Osteoblast (primary cell): ENCODE results near the gene HARBI1. TPM values are rescaled to one million over a fixed set of nuclear protein-coding genes. Genes with fewer than 3 reads are reported as not detected.
"Not testable (repeated sequence)": the region's sequence is repeated elsewhere in the genome, so short reads cannot be mapped to it uniquely, and the experiment has no call there.

ENCODE experiments used
- DNase-seq: peaks from one replicate; pipeline ENCODE4 v3.0.0; 2011; ENCODE audit warnings: low spot score, mixed read lengths; ENCODE audit not compliant: insufficient read length; ENCODE audit errors: missing footprints
- H2AFZ ChIP-seq: 2 replicates; pipeline ENCODE4 v1.6.0; 2011; ENCODE audit warnings: mild to moderate bottlenecking, low read length
- H3K27ac ChIP-seq: 2 replicates; pipeline ENCODE4 v1.5.1; 2011; ENCODE audit warnings: mild to moderate bottlenecking, low read depth, low read length, moderate library complexity
- H3K27me3 ChIP-seq: 2 replicates; pipeline ENCODE4 v1.6.0; 2012; ENCODE audit warnings: mild to moderate bottlenecking, control low read depth, inconsistent platforms, low read length, moderate library complexity; ENCODE audit not compliant: insufficient read depth
- H3K36me3 ChIP-seq: 2 replicates; pipeline ENCODE4 v1.5.1; 2011; ENCODE audit warnings: mild to moderate bottlenecking, low read length, control low read depth, moderate library complexity; ENCODE audit not compliant: insufficient read depth
- H3K4me1 ChIP-seq: 2 replicates; pipeline ENCODE4 v1.5.1; 2011; ENCODE audit warnings: mild to moderate bottlenecking, low read length, control low read depth, moderate library complexity; ENCODE audit not compliant: insufficient read depth
- H3K4me2 ChIP-seq: 2 replicates; pipeline ENCODE4 v1.6.0; 2011; ENCODE audit warnings: mild to moderate bottlenecking, low read length; ENCODE audit not compliant: insufficient read depth
- H3K4me3 ChIP-seq: fragments of 200-600 bp; sonication (generic); 3 replicates; pipeline ENCODE4 v1.5.1; 2012; ENCODE audit warnings: mild to moderate bottlenecking, low read length, inconsistent platforms; ENCODE audit not compliant: insufficient read depth
- H3K79me2 ChIP-seq: 2 replicates; pipeline ENCODE4 v1.6.0; 2012; ENCODE audit warnings: mild to moderate bottlenecking, low read length, control low read depth, inconsistent platforms; ENCODE audit not compliant: insufficient read depth
- H3K9me3 ChIP-seq: 2 replicates; pipeline ENCODE4 v1.5.1; 2011; ENCODE audit warnings: low read depth, low read length, control low read depth
- H4K20me1 ChIP-seq: 2 replicates; pipeline ENCODE4 v1.6.0; 2012; ENCODE audit warnings: mild to moderate bottlenecking, low read length, control low read depth; ENCODE audit not compliant: insufficient read depth
- total RNA-seq: library from RNA; depleted of rRNA; stranded (reverse); fragments of >200 nt; gene quantifications from 2 replicates; pipeline ENCODE4 v1.2.3, GENCODE V29; 2012
- TF ChIP-seq, protein P1 (sequence below): IDR thresholded peaks from 2 replicates; pipeline ENCODE4 v1.5.1; 2011; ENCODE audit warnings: mild to moderate bottlenecking, low read depth, low read length, moderate library complexity; ENCODE audit errors: extremely low read depth

The HARBI1 gene
- total RNA-seq, 1 donor = 5.8 TPM

- H3K4me2 ChIP-seq = no peak overlapping the region
- no peak overlapping the region for H3K27ac ChIP-seq
- no peaks in the 10 kb centered on the region for H3K36me3 ChIP-seq
- no peak overlapping the region for H3K4me3 ChIP-seq
- no peak for DNase-seq
- H2AFZ ChIP-seq = no peak overlapping the region
- no peaks in the 10 kb centered on the region for H3K9me3 ChIP-seq
- H3K4me1 ChIP-seq = peaks cover 17% of the 10 kb centered on the region
- H3K27me3 ChIP-seq = no peaks in the 10 kb centered on the region
- peaks cover 42% of the 10 kb centered on the region for H4K20me1 ChIP-seq
- peaks cover 77% of the 10 kb centered on the region for H3K79me2 ChIP-seq
- TF ChIP-seq, protein P1, sequence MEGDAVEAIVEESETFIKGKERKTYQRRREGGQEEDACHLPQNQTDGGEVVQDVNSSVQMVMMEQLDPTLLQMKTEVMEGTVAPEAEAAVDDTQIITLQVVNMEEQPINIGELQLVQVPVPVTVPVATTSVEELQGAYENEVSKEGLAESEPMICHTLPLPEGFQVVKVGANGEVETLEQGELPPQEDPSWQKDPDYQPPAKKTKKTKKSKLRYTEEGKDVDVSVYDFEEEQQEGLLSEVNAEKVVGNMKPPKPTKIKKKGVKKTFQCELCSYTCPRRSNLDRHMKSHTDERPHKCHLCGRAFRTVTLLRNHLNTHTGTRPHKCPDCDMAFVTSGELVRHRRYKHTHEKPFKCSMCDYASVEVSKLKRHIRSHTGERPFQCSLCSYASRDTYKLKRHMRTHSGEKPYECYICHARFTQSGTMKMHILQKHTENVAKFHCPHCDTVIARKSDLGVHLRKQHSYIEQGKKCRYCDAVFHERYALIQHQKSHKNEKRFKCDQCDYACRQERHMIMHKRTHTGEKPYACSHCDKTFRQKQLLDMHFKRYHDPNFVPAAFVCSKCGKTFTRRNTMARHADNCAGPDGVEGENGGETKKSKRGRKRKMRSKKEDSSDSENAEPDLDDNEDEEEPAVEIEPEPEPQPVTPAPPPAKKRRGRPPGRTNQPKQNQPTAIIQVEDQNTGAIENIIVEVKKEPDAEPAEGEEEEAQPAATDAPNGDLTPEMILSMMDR = no peak
Measured at GRCh38 chr11:46588131-46588530, 28.9 kb downstream of the HARBI1 start.

GRCh38 chr11:46583513-46583912, 33.5 kb downstream of the HARBI1 start:
- not testable (repeated sequence) for DNase-seq, H2AFZ ChIP-seq, H3K4me3 ChIP-seq, H3K27me3 ChIP-seq, H3K9me3 ChIP-seq, H3K4me2 ChIP-seq, H3K4me1 ChIP-seq, H3K27ac ChIP-seq, H3K36me3 ChIP-seq
- Histone ChIP-seq H3K79me2 (peaks cover 65% of the 10 kb centered on the region), H4K20me1 (peaks cover 29% of the 10 kb centered on the region)

- no peak overlapping the region for H2AFZ ChIP-seq
- H3K36me3 ChIP-seq = no peaks in the 10 kb centered on the region
- no peak overlapping the region for H3K27ac ChIP-seq
- H3K79me2 ChIP-seq = peaks cover 63% of the 10 kb centered on the region
- peaks cover 31% of the 10 kb centered on the region for H4K20me1 ChIP-seq
- no peak overlapping the region for H3K4me3 ChIP-seq
- H3K9me3 ChIP-seq = no peaks in the 10 kb centered on the region
- no peak overlapping the region for H3K4me2 ChIP-seq
- H3K4me1 ChIP-seq = no peaks in the 10 kb centered on the region
- DNase-seq = no peak
- TF ChIP-seq, protein P1 = no peak
- no peaks in the 10 kb centered on the region for H3K27me3 ChIP-seq
Measured at GRCh38 chr11:46582588-46582987, 34.4 kb downstream of the HARBI1 start.

GRCh38 chr11:46577058-46577457, 40.0 kb downstream of the HARBI1 start:
- H3K4me1 ChIP-seq = peaks cover 6% of the 10 kb centered on the region
- H3K9me3 ChIP-seq = no peaks in the 10 kb centered on the region
- H3K27me3 ChIP-seq = no peaks in the 10 kb centered on the region
- H2AFZ ChIP-seq = no peak overlapping the region
- H3K79me2 ChIP-seq = peaks cover 72% of the 10 kb centered on the region
- H3K4me2 ChIP-seq = no peak overlapping the region
- H3K27ac ChIP-seq = no peak overlapping the region
- peaks cover 46% of the 10 kb centered on the region for H4K20me1 ChIP-seq
- no peak for DNase-seq
- no peak overlapping the region for H3K4me3 ChIP-seq
- TF ChIP-seq, protein P1 = no peak
- no peaks in the 10 kb centered on the region for H3K36me3 ChIP-seq
